Esophagus mucosa (tissue), 1 donor: ENCODE data around the gene CA5A. TPM values are rescaled to one million over a fixed set of nuclear protein-coding genes. Genes with fewer than 3 reads are reported as not detected.
"Not testable (repeated sequence)": the region's sequence is repeated elsewhere in the genome, so short reads cannot be mapped to it uniquely, and the experiment has no call there.

Experiments used
- ATAC-seq: fragments of 200-7000 bp; cut with Tn5 transposase; one replicate; pipeline ENCODE4 v1.9.1; 2020
- total RNA-seq: library from RNA; stranded (reverse); gene quantifications from one replicate; pipeline ENCODE4 v1.2.4, GENCODE V29; 2023
- donor health status: DM: yes; HTN: yes; CAD: no.

Gene CA5A
- total RNA-seq: not detected

- no peak for ATAC-seq
These were observed at the start of gene CA5A for GRCh38 chr16:87936375-87937230. CA5A (minus strand) TSS chr16:87936529; CDS start chr16:87936450, 79 bp downstream.

- ATAC-seq: not testable (repeated sequence)
These were observed 49.2 kb upstream of the CA5A start for GRCh38 chr16:87985493-87985892.

GRCh38 chr16:87984632-87985267 lies 48.4 kb upstream of the CA5A start:
- ATAC-seq: no peak

DNA sequence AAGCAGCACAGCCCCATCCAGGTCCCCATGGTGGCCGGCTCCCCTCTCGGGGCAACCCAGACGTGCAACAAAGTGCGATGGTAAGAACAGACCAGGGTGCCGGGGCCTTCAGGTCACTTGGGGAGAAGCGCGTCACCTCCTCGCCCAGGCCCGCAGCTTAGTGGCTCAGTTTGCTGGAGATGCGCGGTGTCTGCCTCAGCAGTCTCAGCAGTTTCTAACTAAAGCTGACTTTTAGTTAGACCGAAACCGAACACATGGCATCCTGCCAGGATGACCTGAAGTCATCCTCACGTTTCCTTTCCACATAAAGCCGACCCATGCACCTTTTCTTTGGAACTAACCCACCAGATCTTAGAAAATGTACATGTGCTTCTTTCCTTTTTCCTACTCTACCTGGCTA lies 47.9 kb upstream of the CA5A start:
- ATAC-seq: not testable (repeated sequence)

DNA sequence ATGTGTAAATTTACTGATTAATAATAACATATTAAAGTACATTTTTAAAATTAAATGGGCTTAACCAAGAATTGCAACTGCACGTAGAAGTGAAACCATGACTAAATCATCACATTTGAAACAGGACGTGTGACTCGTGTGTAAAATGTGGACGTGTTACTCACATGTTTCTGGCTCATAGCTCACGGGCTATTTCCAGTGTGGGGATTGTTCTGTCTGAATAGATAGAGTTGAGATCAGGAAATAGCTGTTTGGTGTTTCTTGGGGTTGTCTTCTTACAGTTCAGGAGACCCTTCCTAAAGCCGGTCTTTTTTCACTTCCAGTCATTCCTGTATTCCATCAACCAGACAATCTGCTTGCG lies 47.4 kb upstream of the CA5A start:
- ATAC-seq: not testable (repeated sequence)

DNA sequence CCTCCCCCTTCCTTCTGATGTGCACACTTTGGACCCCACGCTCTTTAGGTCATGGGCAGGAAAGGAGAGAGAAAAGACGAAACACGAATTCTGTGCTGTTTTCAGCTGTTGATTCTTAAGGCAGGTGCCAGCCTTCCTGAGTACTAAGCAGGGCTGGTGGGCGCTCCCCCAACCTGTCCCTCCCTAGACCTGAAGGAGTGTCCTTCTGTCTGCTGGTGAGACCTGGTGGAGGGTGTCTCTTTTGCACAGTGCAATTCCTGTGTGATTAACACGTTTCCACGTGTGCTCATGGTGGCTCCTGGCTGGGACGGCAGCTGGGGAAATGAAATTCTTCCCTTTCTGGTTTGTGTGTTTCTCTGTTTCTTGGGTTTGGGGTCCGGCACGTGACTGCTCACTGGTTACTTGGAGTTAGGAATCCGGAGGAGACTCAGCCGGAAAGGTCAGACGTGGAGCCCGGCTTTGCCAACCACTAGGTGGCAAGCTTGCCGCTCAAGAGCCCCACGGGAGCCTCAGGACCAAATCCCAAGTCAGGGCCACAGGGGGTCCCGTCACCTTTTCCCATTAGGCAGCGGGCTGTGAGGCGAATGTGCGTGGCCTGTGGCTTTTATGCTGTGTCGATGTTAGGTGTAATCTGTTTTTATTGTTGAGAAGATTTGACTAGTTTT lies 46.9 kb upstream of the CA5A start:
- ATAC-seq: peak; percentile 37

- no peak for ATAC-seq
These were observed 46.3 kb upstream of the CA5A start for GRCh38 chr16:87982581-87983041.

DNA sequence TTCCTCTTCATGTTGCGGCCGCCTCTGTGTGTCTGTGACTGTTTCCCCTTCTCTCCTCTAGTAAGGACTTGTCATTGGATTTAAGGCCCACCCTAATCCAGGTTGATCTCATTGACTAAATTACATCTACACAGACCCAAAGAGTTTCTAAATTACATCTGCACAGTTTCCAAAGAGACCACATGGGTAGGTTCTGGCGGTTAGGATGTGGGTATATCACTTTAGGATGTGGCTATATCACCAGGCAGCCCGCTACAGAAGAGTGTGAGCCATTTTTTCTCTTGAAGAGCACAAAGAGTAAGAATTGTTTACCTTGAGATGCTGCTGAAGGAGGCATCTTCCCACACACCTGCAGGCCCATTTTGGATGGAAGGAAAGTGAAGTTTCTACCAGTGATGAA lies 45.0 kb upstream of the CA5A start:
- not testable (repeated sequence) for ATAC-seq

DNA sequence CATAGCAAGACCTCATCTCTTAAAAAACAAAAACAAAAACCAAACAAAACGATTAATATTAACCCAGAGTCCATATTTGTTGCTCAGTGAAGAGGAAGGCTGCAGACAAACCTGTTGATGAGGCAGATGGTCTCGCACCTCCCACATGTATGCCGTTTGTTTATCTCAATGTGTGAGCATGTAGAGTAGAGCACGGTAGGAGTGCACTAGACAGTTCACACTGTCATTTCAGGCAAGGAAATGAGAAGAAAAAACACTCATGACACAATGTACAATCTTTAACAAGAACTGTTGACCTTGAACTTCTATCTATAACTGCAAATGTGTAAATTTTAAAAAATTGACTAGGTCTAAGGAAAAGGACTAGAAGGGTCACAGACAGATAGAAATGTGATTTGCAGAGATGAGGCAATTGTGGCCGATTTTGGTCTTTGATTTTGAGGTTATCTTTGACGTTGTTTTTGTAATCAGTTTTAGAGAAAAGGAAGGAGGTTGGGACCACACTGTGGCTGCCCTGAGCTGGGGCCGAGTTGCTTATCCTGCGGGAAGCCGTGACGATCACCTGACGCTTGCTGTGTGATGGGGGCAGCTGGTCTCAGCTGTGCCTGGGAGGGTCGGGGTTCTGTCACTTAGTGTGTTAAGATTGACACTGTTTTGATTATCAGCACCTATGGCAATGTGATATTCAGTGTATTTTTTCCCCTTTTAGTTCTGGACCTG lies 43.7 kb upstream of the CA5A start:
- not testable (repeated sequence) for ATAC-seq

GRCh38 chr16:87979352-87979751 lies 43.0 kb upstream of the CA5A start:
- no peak for ATAC-seq

DNA sequence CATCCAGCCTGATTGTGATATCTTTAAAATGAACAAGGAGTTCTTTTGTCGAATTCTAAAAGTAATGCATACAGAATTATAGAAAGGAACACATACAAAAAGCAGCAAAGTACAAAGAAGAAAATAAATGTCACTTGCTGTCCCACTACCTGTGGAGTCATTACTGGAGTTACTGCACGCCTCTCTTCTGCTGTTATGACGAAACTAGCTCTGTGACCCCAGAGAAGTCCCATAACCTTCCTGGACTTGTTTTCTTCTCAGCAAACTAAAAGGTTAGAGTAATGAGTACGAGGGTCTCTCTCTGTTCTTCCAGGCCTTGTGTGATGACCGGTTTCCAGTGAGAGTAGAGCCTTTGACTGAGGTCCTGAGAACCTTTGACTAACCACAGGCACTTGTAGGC lies 41.8 kb upstream of the CA5A start:
- no peak for ATAC-seq

DNA sequence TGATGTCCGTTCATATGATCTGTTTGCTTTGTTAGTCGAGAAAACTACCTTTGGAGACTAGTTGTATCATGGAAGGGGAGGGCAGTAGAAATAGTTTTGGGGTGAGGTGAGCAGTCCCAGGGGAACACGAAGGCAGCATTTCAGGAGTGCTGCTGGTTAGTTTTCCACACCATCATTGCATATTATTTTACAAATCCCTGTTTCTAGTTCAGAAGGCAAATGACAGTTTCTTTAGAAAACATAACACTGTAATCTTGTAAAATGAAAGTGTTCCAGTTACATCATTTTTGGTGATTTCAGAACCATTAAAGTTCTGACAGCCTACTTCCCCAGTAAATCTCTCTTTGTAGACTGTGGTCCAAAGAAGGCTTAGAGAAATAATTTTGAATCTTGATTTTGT lies 40.3 kb upstream of the CA5A start:
- no peak for ATAC-seq

DNA sequence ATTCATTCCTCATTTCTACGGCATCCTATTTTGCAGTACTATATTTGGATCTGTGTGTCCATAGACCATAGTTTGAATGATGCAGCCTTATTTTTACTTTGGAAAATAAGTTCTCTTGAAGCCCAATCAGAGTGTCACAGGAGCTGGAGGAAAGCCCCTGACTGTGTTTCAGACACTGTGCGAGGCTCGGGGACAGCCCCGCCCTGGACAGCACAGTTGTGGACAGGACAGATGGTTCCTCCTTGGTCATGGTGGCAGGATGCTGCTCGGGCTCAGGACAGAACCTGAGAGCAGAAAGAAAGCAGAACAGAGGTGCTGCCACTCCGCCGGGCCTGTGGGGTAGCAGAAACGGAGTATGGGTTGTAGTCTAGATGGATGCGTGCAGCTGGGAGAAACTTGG lies 37.8 kb upstream of the CA5A start:
- no peak for ATAC-seq

GRCh38 chr16:87973717-87974116 lies 37.4 kb upstream of the CA5A start:
- peak; percentile 56 for ATAC-seq

- ATAC-seq: no peak
These were observed 35.6 kb upstream of the CA5A start for GRCh38 chr16:87971933-87972332.

- no peak for ATAC-seq
These were observed 33.9 kb upstream of the CA5A start for GRCh38 chr16:87970186-87970585.

DNA sequence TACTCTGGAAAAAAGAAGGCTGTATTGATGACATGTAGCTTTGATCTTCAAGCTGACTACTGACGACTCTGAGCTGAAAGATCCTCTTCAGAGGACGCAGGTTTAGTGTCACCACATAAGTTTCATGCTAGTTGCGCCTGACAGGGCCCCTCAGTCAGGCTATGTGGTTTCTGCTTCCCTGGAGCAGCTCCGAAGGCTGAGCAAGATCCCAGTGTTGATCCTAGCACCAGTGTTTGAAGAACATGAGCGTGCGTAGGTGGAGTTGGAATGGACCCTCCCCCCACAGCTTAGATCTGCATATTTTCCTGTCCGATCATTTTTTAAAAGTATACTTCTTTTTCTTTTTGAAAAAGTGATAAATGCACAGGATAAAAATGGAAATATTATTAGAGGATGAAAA lies 32.2 kb upstream of the CA5A start:
- no peak for ATAC-seq

- ATAC-seq: peak; percentile 55
These were observed 30.4 kb upstream of the CA5A start for GRCh38 chr16:87966685-87967185.

DNA sequence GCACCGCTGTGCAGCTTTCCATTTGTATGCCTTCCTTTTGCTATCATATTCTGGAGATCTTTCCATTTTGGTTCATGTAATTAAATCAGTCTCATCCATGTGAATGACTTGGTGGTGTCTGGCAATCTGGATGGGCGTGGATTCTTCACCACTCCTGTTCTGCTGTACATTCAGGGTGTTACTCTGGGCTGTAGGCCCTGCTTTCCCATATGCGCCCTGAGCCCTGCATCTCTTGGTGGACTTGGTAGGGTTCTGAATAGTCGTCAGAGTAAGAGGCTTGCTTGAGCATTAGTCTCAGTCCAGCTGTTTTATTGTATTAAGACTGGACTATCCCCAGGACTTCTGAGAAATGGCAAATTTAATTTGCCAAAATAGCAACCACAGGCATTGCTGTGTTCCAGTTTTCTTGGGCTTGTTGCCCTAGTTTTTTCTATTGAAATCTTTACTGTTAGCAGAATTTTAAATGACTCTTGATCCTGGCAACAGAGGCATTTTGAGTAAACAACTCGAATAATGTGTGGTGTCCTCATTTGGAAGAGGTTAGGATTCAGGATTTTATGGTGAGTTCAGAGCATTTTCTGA lies 29.8 kb upstream of the CA5A start:
- no peak for ATAC-seq

GRCh38 chr16:87965417-87965816 lies 29.1 kb upstream of the CA5A start:
- no peak for ATAC-seq

DNA sequence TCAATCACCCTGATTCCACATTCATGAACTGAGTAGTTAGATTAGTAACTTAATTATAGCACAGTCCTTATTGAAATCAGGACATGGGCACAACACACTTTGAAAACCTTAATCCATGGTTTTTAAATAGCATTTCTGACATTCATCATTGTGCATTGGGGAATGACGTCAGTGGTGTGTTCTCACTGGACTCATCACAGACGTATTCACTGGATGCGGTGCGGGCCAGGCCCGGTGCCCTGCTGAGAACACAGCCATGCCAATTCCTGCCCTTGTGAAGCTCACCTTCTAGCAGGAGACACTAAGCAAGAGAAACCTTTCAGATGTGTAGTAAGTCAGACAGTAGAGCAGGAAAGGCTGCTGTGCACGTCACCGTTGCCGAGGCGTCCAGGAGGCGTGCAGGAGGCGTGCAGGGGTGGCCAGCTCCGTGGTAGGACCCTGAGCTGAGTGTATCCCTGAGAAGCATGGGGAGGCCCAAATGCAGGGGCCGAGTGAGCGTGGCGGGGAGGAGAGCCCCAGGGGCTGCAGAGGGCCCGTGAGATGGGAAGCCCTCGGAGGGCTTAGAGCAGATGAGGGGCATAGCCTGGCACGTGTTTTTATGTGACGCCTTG lies 27.8 kb upstream of the CA5A start:
- ATAC-seq: no peak

- ATAC-seq: peak; percentile 57
These were observed 27.1 kb upstream of the CA5A start for GRCh38 chr16:87963400-87963799.
